ENCODE results near the gene CINP.

GRCh38 chr14:102318781-102319276 lies 43.9 kb downstream of the CINP start:
- TF ChIP-seq POLR2AphosphoS5 (IDR thresholded peaks at IDR 0.05; ENCODE audit: low read depth) = no peak
- TF ChIP-seq CTCF (conservative IDR thresholded peaks at IDR 0.05; ENCODE audit: low read depth in 2 of 2) = no peak
- TF ChIP-seq EZH2phosphoT487 (IDR thresholded peaks at IDR 0.05; ENCODE audit: unreplicated experiment) = no peak
- no peak for TF ChIP-seq EZH2 (IDR thresholded peaks at IDR 0.05; ENCODE audit: low read depth, unreplicated experiment)
- TF ChIP-seq ZNF114 (CRISPR knock-in tag; IDR thresholded peaks at IDR 0.05) = no peak
- no peak for TF ChIP-seq STAT1 (IDR thresholded peaks at IDR 0.05; ENCODE audit: unreplicated experiment)
- TF ChIP-seq, protein P1, sequence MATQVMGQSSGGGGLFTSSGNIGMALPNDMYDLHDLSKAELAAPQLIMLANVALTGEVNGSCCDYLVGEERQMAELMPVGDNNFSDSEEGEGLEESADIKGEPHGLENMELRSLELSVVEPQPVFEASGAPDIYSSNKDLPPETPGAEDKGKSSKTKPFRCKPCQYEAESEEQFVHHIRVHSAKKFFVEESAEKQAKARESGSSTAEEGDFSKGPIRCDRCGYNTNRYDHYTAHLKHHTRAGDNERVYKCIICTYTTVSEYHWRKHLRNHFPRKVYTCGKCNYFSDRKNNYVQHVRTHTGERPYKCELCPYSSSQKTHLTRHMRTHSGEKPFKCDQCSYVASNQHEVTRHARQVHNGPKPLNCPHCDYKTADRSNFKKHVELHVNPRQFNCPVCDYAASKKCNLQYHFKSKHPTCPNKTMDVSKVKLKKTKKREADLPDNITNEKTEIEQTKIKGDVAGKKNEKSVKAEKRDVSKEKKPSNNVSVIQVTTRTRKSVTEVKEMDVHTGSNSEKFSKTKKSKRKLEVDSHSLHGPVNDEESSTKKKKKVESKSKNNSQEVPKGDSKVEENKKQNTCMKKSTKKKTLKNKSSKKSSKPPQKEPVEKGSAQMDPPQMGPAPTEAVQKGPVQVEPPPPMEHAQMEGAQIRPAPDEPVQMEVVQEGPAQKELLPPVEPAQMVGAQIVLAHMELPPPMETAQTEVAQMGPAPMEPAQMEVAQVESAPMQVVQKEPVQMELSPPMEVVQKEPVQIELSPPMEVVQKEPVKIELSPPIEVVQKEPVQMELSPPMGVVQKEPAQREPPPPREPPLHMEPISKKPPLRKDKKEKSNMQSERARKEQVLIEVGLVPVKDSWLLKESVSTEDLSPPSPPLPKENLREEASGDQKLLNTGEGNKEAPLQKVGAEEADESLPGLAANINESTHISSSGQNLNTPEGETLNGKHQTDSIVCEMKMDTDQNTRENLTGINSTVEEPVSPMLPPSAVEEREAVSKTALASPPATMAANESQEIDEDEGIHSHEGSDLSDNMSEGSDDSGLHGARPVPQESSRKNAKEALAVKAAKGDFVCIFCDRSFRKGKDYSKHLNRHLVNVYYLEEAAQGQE (IDR thresholded peaks at IDR 0.05; ENCODE audit: unreplicated experiment) = no peak
- TF ChIP-seq CREB1 (CRISPR knock-in tag; IDR thresholded peaks at IDR 0.05; ENCODE audit: low read depth) = no peak
- TF ChIP-seq ETS1 (IDR thresholded peaks at IDR 0.05) = no peak; the same call in 1 of the 2 replicates
- no peak for TF ChIP-seq ZNF331 (CRISPR knock-in tag; IDR thresholded peaks at IDR 0.05; ENCODE audit: low read depth)
- TF ChIP-seq JUNB (IDR thresholded peaks at IDR 0.05; ENCODE audit: unreplicated experiment) = no peak
